GM23338 (cell line): ENCODE results near the gene STX16. TPM values are rescaled to one million over a fixed set of nuclear protein-coding genes. Genes with fewer than 3 reads are reported as not detected.

ENCODE experiments used
- ATAC-seq: fragments of 200-7000 bp; cut with Tn5 transposase; 3 replicates; pipeline ENCODE4 v1.9.1; 2020
- DNase-seq: peaks from one replicate; pipeline ENCODE4 v3.0.0-alpha.2; 2015; ENCODE audit warnings: low spot score
- H2AFZ ChIP-seq: fragments of 200-600 bp; sonication (generic); 2 replicates; pipeline ENCODE4 v1.8.0; 2016; ENCODE audit warnings: antibody characterized with exemption, mild to moderate bottlenecking, moderate library complexity
- H3F3A ChIP-seq: fragments of 200-600 bp; sonication (generic); replicated peaks from 2 replicates; pipeline ENCODE4 v1.8.0; 2017; ENCODE audit warnings: antibody characterized with exemption, mixed run types, low read depth
- H3K27ac ChIP-seq: fragments of 200-600 bp; sonication (generic); 2 replicates; pipeline ENCODE4 v1.6.1; 2016; ENCODE audit warnings: low read depth
- H3K27me3 ChIP-seq: fragments of 200-600 bp; sonication (generic); 2 replicates; pipeline ENCODE4 v1.8.0; 2016; ENCODE audit warnings: mild to moderate bottlenecking, mixed run types, moderate library complexity; ENCODE audit not compliant: insufficient read depth
- H3K36me3 ChIP-seq: fragments of 200-600 bp; sonication (generic); 2 replicates; pipeline ENCODE4 v1.8.0; 2016; ENCODE audit warnings: mild to moderate bottlenecking; ENCODE audit not compliant: insufficient read depth
- H3K4me1 ChIP-seq: fragments of 200-600 bp; sonication (generic); 2 replicates; pipeline ENCODE4 v1.8.0; 2016; ENCODE audit warnings: mild to moderate bottlenecking, moderate library complexity; ENCODE audit not compliant: insufficient read depth
- H3K4me2 ChIP-seq: fragments of 200-600 bp; sonication (generic); 2 replicates; pipeline ENCODE4 v1.7.1; 2017; ENCODE audit warnings: mixed run types
- H3K4me3 ChIP-seq: fragments of 200-600 bp; sonication (generic); 2 replicates; pipeline ENCODE4 v1.6.1; 2016; ENCODE audit warnings: mixed run types
- H3K79me2 ChIP-seq: fragments of 200-600 bp; sonication (generic); replicated peaks from 2 replicates; pipeline ENCODE4 v1.8.0; 2017; ENCODE audit warnings: mild to moderate bottlenecking; ENCODE audit not compliant: insufficient read depth
- H3K9me2 ChIP-seq: fragments of 200-600 bp; sonication (generic); 2 replicates; pipeline ENCODE4 v1.8.0; 2017; ENCODE audit not compliant: insufficient read depth
- H4K20me1 ChIP-seq: fragments of 200-600 bp; sonication (generic); replicated peaks from 2 replicates; pipeline ENCODE4 v1.8.0; 2017; ENCODE audit warnings: mild to moderate bottlenecking; ENCODE audit not compliant: insufficient read depth
- H3K27ac Mint-ChIP-seq: 2 replicates; pipeline ENCODE4 v1.8.0; 2020; ENCODE audit warnings: inconsistent platforms, mild to moderate bottlenecking, moderate library complexity, mixed read lengths
- H3K27me3 Mint-ChIP-seq: 3 replicates; pipeline ENCODE4 v1.8.0; 2022; ENCODE audit warnings: low read depth, mild to moderate bottlenecking, moderate library complexity, mixed read lengths, inconsistent platforms; ENCODE audit not compliant: insufficient read depth, poor library complexity
- H3K36me3 Mint-ChIP-seq: 3 replicates; pipeline ENCODE4 v1.8.0; 2021; ENCODE audit warnings: low read depth, mild to moderate bottlenecking, inconsistent platforms, moderate library complexity, mixed read lengths
- H3K4me1 Mint-ChIP-seq: 3 replicates; pipeline ENCODE4 v1.8.0; 2020; ENCODE audit warnings: mild to moderate bottlenecking, inconsistent platforms, mixed read lengths
- H3K4me3 Mint-ChIP-seq: 3 replicates; pipeline ENCODE4 v1.8.0; 2021; ENCODE audit warnings: moderate library complexity, mild to moderate bottlenecking, inconsistent platforms, mixed read lengths
- H3K9me3 Mint-ChIP-seq: 3 replicates; pipeline ENCODE4 v1.8.0; 2020; ENCODE audit warnings: moderate library complexity, mild to moderate bottlenecking, inconsistent platforms, mixed read lengths
- CREB1 ChIP-seq: fragments of 250-450 bp; sonication (Bioruptor Pico); IDR thresholded peaks from 2 replicates; pipeline ENCODE4 v1.5.0; 2020; ENCODE audit warnings: low read depth, mild to moderate bottlenecking, moderate library complexity
- CTCF ChIP-seq, 2 experiments: fragments of 200-600 bp in 1 of 2; sonication (generic) in 1 of 2; conservative IDR thresholded peaks; 2 replicates each; pipeline versions ENCODE4 v1.5.1 to v1.6.1; 2016 to 2017; ENCODE audit warnings: antibody characterized with exemption in 2 of 2, low read depth in 2 of 2, mild to moderate bottlenecking in 2 of 2, moderate library complexity in 1 of 2
- EZH2 ChIP-seq: fragments of 200-600 bp; sonication (generic); IDR thresholded peaks from one replicate; pipeline ENCODE4 v1.8.0; 2017; ENCODE audit warnings: antibody characterized with exemption, mild to moderate bottlenecking, low read depth; ENCODE audit not compliant: unreplicated experiment
- NANOG ChIP-seq: IDR thresholded peaks from 2 replicates; pipeline ENCODE4 v1.6.1; 2016; ENCODE audit warnings: antibody characterized with exemption, borderline replicate concordance
- REST ChIP-seq: IDR thresholded peaks from one replicate; pipeline ENCODE4 v1.6.1; 2018; ENCODE audit warnings: antibody characterized with exemption; ENCODE audit not compliant: unreplicated experiment
- ZNF114 ChIP-seq: fragments of 250-450 bp; sonication (Bioruptor Pico); IDR thresholded peaks from 2 replicates; pipeline ENCODE4 v1.5.0; 2020; ENCODE audit warnings: mild to moderate bottlenecking, moderate library complexity
- ZNF331 ChIP-seq: fragments of 250-450 bp; sonication (Bioruptor Pico); IDR thresholded peaks from 2 replicates; pipeline ENCODE4 v1.5.0; 2020; ENCODE audit warnings: low read depth, mild to moderate bottlenecking, moderate library complexity
- polyA plus RNA-seq: library from polyadenylated mRNA; unstranded; fragments of >200 nt; fragmentation: Nextera tagmentation; extraction: Ambion mirVana; gene quantifications from 2 replicates; pipeline ENCODE4 v1.2.1, GENCODE V29; 2016
- total RNA-seq: library from RNA; depleted of rRNA; stranded (reverse); fragments of >200 nt; shearing (Covaris generic); gene quantifications from 2 replicates; pipeline ENCODE4 v1.2.3, GENCODE V29; 2014
- TF ChIP-seq, protein P1 (sequence below): IDR thresholded peaks from 2 replicates; pipeline ENCODE4 v1.6.1; 2016; ENCODE audit warnings: antibody characterized with exemption

Gene STX16
- total and polyA plus RNA-seq, 2 experiments from 2014 or later, result 31.2 to 70.5 TPM

DNA sequence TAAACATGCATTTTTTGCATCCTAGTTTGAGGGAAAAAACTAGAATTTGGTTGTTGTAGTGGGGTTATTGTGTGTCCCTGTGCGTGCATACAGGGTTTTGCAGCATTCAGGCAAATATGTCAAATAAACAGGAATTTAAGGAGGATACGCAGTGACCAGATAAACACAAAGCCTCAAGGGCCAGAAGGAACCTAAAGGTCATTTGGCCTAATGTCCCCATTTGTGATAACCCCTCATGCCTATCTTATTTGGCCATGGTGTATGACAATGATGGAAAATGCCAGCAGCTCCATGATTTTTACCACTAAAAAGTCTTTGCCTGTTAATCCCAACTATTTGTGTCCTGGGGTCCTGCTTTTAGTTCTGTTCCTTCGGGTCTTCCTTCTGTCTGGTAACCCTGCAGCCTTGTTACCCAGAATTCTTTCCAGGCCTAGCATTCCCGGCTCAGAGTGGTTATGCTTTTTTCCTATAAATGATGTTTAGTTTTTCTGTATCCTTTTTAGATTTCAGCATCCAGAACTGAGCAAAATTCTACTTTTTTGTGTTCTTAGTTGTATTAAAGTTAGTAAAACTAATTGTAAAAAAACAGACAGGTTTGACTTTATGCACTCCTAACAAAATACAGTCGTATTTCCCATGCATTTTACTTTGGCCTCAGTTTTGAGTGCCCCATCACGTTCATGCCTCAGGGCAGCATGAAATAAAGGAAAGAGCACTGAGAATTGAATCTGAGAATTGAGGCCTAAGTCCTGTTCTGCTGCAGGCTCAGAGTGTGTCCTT lies 4.4 kb downstream of the STX16 start:
- Histone ChIP-seq H3K4me2 (peak overlapping the region; percentile 78), H3F3A (no peaks in the 10 kb centered on the region), H4K20me1 (no peaks in the 10 kb centered on the region), H3K79me2 (peaks cover 88% of the 10 kb centered on the region), H2AFZ (no peak overlapping the region), H3K27ac (peak overlapping the region; percentile 70), H3K27me3 (no peaks in the 10 kb centered on the region), H3K9me2 (no peaks in the 10 kb centered on the region), H3K4me3 (peak overlapping the region; percentile 55; the same call in 1 of the 2 replicates), H3K4me1 (peaks cover 76% of the 10 kb centered on the region), H3K36me3 (no peaks in the 10 kb centered on the region)
- TF ChIP-seq CTCF (conservative IDR thresholded peaks at IDR 0.05; ENCODE audit: low read depth in 2 of 2) (no peak), ZNF114 (CRISPR knock-in tag) (no peak), CREB1 (CRISPR knock-in tag) (no peak), ZNF331 (CRISPR knock-in tag) (no peak), EZH2 (no peak), NANOG (no peak), REST (no peak)
- TF ChIP-seq, protein P1, sequence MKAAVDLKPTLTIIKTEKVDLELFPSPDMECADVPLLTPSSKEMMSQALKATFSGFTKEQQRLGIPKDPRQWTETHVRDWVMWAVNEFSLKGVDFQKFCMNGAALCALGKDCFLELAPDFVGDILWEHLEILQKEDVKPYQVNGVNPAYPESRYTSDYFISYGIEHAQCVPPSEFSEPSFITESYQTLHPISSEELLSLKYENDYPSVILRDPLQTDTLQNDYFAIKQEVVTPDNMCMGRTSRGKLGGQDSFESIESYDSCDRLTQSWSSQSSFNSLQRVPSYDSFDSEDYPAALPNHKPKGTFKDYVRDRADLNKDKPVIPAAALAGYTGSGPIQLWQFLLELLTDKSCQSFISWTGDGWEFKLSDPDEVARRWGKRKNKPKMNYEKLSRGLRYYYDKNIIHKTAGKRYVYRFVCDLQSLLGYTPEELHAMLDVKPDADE, result no peak
- DNase-seq (no peak), ATAC-seq (no peak)
- H3K4me3 Mint-ChIP-seq, result peak overlapping the region; percentile 42; the same call in 2 of the 3 replicates
- peaks cover 9% of the 10 kb centered on the region; the same call in 2 of the 3 replicates for H3K36me3 Mint-ChIP-seq
- peaks cover 6% of the 10 kb centered on the region for H3K27me3 Mint-ChIP-seq
- peak overlapping the region; percentile 80 for H3K27ac Mint-ChIP-seq
- H3K9me3 Mint-ChIP-seq, result peaks cover 3% of the 10 kb centered on the region; the same call in 2 of the 3 replicates
- peaks cover 66% of the 10 kb centered on the region for H3K4me1 Mint-ChIP-seq
